ENCODE data around the gene CHORDC1.
"Not testable (repeated sequence)": the region's sequence is repeated elsewhere in the genome, so short reads cannot be mapped to it uniquely, and the experiment has no call there.

CHORDC1 gene

DNA sequence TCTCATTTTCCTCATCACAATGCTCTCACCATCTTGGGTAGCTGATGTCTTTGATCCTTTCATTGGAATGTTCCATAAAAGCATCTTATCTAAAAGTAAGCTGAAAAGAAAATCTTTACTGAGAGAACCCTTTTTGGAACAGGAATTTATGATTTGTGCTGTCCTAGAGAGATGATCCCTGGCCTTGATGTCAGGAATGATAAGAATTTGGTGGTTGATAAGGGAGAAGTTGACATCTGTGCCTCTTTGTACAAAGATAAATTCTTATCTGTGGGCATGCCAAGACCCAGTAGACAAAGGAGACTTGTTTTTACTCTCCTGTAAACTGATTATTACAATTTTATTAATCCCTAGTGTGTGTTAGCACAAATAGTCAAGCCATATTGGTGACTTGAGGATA lies 51.5 kb downstream of the CHORDC1 start:
- no peak overlapping the region for H3K4me3 ChIP-seq (ENCODE audit: low read length)
- no peak overlapping the region for H3K27ac ChIP-seq (ENCODE audit: low read length)
- TF ChIP-seq EZH2phosphoT487 (IDR thresholded peaks at IDR 0.05; ENCODE audit: low read depth) = no peak
- TF ChIP-seq, protein P1, sequence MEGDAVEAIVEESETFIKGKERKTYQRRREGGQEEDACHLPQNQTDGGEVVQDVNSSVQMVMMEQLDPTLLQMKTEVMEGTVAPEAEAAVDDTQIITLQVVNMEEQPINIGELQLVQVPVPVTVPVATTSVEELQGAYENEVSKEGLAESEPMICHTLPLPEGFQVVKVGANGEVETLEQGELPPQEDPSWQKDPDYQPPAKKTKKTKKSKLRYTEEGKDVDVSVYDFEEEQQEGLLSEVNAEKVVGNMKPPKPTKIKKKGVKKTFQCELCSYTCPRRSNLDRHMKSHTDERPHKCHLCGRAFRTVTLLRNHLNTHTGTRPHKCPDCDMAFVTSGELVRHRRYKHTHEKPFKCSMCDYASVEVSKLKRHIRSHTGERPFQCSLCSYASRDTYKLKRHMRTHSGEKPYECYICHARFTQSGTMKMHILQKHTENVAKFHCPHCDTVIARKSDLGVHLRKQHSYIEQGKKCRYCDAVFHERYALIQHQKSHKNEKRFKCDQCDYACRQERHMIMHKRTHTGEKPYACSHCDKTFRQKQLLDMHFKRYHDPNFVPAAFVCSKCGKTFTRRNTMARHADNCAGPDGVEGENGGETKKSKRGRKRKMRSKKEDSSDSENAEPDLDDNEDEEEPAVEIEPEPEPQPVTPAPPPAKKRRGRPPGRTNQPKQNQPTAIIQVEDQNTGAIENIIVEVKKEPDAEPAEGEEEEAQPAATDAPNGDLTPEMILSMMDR (IDR thresholded peaks at IDR 0.05; ENCODE audit: low read depth, low read length) = no peak
- H3K79me2 ChIP-seq (ENCODE audit: low read length) = no peaks in the 10 kb centered on the region
- H3K9ac ChIP-seq (ENCODE audit: low read length) = no peak overlapping the region
- H3K27me3 ChIP-seq (ENCODE audit: low read depth, low read length) = no peaks in the 10 kb centered on the region
- H3K9me3 ChIP-seq (ENCODE audit: insufficient read depth, low read length) = no peaks in the 10 kb centered on the region
- no peak overlapping the region for H3K4me2 ChIP-seq (ENCODE audit: low read length)
- no peaks in the 10 kb centered on the region for H3K4me1 ChIP-seq (ENCODE audit: low read length)
- H3K36me3 ChIP-seq (replicated peaks; ENCODE audit: low read depth, low read length) = no peaks in the 10 kb centered on the region
- H4K20me1 ChIP-seq (ENCODE audit: insufficient read depth, low read length) = no peaks in the 10 kb centered on the region
- no peak overlapping the region for H2AFZ ChIP-seq (ENCODE audit: low read depth, low read length)

DNA sequence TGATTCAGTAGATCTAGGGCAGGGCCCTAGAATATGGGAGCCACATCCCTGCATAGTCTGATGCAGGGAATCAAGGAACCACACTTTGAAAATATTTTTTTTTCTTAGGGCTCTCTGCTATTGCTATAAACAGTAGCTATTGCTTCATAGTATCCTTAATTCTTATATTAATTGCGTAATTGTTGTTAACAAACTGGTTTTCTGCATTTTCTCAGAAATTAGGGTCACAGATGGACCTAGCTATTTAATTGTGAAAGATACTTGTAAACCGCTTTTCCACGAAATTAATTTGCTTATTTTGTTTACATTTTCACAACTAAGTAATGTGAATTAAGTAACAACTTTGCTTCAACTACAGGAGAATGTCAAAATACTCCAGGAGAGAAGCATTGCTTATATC lies 54.3 kb downstream of the CHORDC1 start:
- no peak overlapping the region for H2AFZ ChIP-seq (ENCODE audit: low read depth, low read length)
- H3K27ac ChIP-seq (ENCODE audit: low read length) = no peak overlapping the region
- H3K9ac ChIP-seq (ENCODE audit: low read length) = no peak overlapping the region
- no peaks in the 10 kb centered on the region for H3K36me3 ChIP-seq (replicated peaks; ENCODE audit: low read depth, low read length)
- H3K4me2 ChIP-seq (ENCODE audit: low read length) = no peak overlapping the region
- TF ChIP-seq EZH2phosphoT487 (IDR thresholded peaks at IDR 0.05; ENCODE audit: low read depth) = no peak
- TF ChIP-seq, protein P1 (IDR thresholded peaks at IDR 0.05; ENCODE audit: low read depth, low read length) = no peak
- H3K27me3 ChIP-seq (ENCODE audit: low read depth, low read length) = no peaks in the 10 kb centered on the region
- no peaks in the 10 kb centered on the region for H3K4me1 ChIP-seq (ENCODE audit: low read length)
- H3K4me3 ChIP-seq (ENCODE audit: low read length) = no peak overlapping the region
- no peaks in the 10 kb centered on the region for H3K9me3 ChIP-seq (ENCODE audit: insufficient read depth, low read length)
- H3K79me2 ChIP-seq (ENCODE audit: low read length) = no peaks in the 10 kb centered on the region
- no peaks in the 10 kb centered on the region for H4K20me1 ChIP-seq (ENCODE audit: insufficient read depth, low read length)

DNA sequence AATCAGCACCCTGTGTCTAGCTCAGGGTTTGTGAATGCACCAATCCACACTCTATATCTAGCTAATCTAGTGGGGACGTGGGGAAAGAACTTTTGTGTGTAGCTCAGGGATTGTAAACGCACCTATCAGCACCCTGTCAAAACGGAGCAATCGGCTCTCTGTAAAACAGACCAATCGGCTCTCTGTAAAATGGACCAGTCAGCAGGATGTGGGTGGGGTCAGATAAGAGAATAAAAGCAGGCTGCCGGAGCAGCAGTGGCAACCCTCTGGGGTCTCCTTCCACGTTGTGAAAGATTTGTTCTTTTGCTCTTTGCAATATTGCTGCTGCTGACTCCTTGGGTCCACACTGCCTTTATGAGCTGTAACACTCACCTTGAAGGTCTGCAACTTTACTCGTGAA lies 55.1 kb downstream of the CHORDC1 start:
- not testable (repeated sequence) for H3K9me3 ChIP-seq (ENCODE audit: insufficient read depth, low read length); H3K27ac ChIP-seq (ENCODE audit: low read length); H3K36me3 ChIP-seq (replicated peaks; ENCODE audit: low read depth, low read length); H3K4me2 ChIP-seq (ENCODE audit: low read length); H4K20me1 ChIP-seq (ENCODE audit: insufficient read depth, low read length); H3K79me2 ChIP-seq (ENCODE audit: low read length); H3K9ac ChIP-seq (ENCODE audit: low read length); H2AFZ ChIP-seq (ENCODE audit: low read depth, low read length); H3K4me3 ChIP-seq (ENCODE audit: low read length); H3K27me3 ChIP-seq (ENCODE audit: low read depth, low read length); H3K4me1 ChIP-seq (ENCODE audit: low read length)

DNA sequence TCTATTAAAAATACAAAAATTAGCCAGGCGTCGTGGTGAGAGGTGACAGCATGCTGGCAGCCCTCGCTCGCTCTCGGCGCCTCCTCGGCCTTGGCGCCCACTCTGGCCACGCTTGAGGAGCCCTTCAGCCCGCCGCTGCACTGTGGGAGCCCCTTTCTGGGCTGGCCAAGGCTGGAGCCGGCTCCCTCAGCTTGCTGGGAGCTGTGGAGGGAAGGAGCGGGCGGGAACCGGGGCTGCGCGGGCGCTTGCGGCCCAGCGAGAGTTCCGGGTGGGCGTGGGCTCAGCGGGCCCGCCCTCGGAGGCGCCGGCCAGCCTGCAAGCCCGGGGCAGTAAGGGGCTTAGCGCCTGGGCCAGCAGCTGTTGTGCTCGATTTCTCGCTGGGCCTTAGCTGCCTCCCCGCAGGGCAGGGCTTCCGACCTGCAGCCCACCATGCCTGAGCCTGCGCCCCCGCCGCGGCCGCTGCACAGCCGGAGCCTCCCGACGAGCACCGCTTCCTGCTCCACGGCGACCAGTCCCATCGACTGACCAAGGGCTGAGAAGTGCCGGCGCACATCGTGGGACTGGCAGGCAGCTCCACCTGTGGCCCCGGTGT lies 55.8 kb downstream of the CHORDC1 start:
- H2AFZ ChIP-seq (ENCODE audit: low read depth, low read length); H3K27ac ChIP-seq (ENCODE audit: low read length); H3K36me3 ChIP-seq (replicated peaks; ENCODE audit: low read depth, low read length); H3K9ac ChIP-seq (ENCODE audit: low read length); H3K79me2 ChIP-seq (ENCODE audit: low read length); H3K4me1 ChIP-seq (ENCODE audit: low read length); H4K20me1 ChIP-seq (ENCODE audit: insufficient read depth, low read length); H3K4me2 ChIP-seq (ENCODE audit: low read length); H3K4me3 ChIP-seq (ENCODE audit: low read length); H3K27me3 ChIP-seq (ENCODE audit: low read depth, low read length); H3K9me3 ChIP-seq (ENCODE audit: insufficient read depth, low read length): not testable (repeated sequence)

Measured in OCI-LY3 (cell line).